ENCODE measurements around the gene KDM4C.

DNA sequence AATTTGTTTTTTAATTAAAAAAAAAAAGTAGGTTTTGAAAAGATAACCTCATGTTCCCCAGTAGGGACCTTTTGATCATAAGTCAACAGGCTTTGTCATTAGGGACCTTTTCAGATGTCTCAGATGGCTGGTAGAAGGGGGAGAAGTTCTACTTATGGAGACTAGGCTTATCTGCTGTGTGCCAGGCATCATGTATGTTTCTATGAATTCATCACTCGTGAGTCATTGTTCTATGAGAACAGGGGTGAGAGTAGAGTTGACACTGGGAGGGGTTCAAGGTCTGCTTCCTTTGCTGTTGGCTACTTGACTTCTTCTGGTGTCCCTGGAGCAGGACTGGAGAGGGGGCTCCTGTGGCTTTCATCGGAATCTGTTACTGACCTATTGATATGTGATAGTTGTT lies 138.8 kb downstream of the KDM4C start:
- TF ChIP-seq POLR2AphosphoS5 (IDR thresholded peaks at IDR 0.05; ENCODE audit: borderline replicate concordance, low read depth, low read length) (no peak), FOXP2 (optimal IDR thresholded peaks at IDR 0.05; ENCODE audit: control extremely low read depth, extremely low read length, insufficient read depth) (no peak), EZH2 (IDR thresholded peaks at IDR 0.05) (no peak)

Data from SK-N-MC (cell line).